Measurements from ENCODE around the gene TACC2. TPM values are rescaled to one million over a fixed set of nuclear protein-coding genes. Genes with fewer than 3 reads are reported as not detected.

The TACC2 gene
- total RNA-seq, 4 donors from 2014 or later = 31.0 to 52.5 (median 42.2) TPM

- no peak for DNase-seq (ENCODE audit: low spot score in 2 of 2)
- Histone ChIP-seq H3K36me3 (peaks cover 0 to 22% (median 4%) of the 10 kb centered on the region in 3 donors), H3K4me1 (peaks cover 0 to 11% (median 0%) of the 10 kb centered on the region in 4 donors), H3K27ac (no peak overlapping the region), H3K9me3 (no peaks in the 10 kb centered on the region), H3K4me3 (no peak overlapping the region), H3K27me3 (no peaks in the 10 kb centered on the region)
- TF ChIP-seq CTCF (IDR thresholded peaks at IDR 0.05) (no peak), POLR2A (IDR thresholded peaks at IDR 0.05) (no peak), EP300 (IDR thresholded peaks at IDR 0.05) (no peak)
- WGBS, 2 donors = 93 to 95% methylated on average over 28 to 30 of the region's 30 CpGs
These were observed 221.7 kb downstream of the TACC2 start for GRCh38 chr10:122210481-122211265.

- Histone ChIP-seq H3K36me3 (peaks cover 0 to 42% (median 4%) of the 10 kb centered on the region in 3 donors), H3K27ac (no peak overlapping the region), H3K4me3 (no peak overlapping the region), H3K27me3 (no peaks in the 10 kb centered on the region), H3K4me1 (peaks cover 0 to 11% (median 0%) of the 10 kb centered on the region in 4 donors), H3K9me3 (no peaks in the 10 kb centered on the region)
- TF ChIP-seq CTCF (IDR thresholded peaks at IDR 0.05) (no peak), EP300 (IDR thresholded peaks at IDR 0.05) (no peak), POLR2A (IDR thresholded peaks at IDR 0.05) (no peak)
- WGBS, 2 donors = 49 to 73% methylated on average over 3 of the region's 3 CpGs
- DNase-seq (ENCODE audit: low spot score in 2 of 2) = no peak
These were observed 224.4 kb downstream of the TACC2 start for GRCh38 chr10:122213364-122213763.

GRCh38 chr10:122213766-122214165, 224.8 kb downstream of the TACC2 start:
- WGBS, 2 donors = 35 to 48% methylated on average over 6 to 7 of the region's 7 CpGs
- no peak for DNase-seq (ENCODE audit: low spot score in 2 of 2)
- peaks cover 0 to 46% (median 4%) of the 10 kb centered on the region in 3 donors for H3K36me3 ChIP-seq

GRCh38 chr10:122216047-122216446, 227.1 kb downstream of the TACC2 start:
- TF ChIP-seq CTCF (IDR thresholded peaks at IDR 0.05) = no peak
- TF ChIP-seq EP300 (IDR thresholded peaks at IDR 0.05) = no peak
- TF ChIP-seq POLR2A (IDR thresholded peaks at IDR 0.05) = no peak
- 93% methylated on average over 2 of the region's 2 CpGs for WGBS, 2 donors

More at GRCh38 chr10:122213766-122214165, 224.8 kb downstream of the TACC2 start:
- no peak overlapping the region for H3K4me3 ChIP-seq
- H3K27ac ChIP-seq = no peak overlapping the region
- TF ChIP-seq EP300 (IDR thresholded peaks at IDR 0.05) (no peak), CTCF (IDR thresholded peaks at IDR 0.05) (peak; percentile 14 to 64 (median 44))
- no peaks in the 10 kb centered on the region for H3K27me3 ChIP-seq
- no peaks in the 10 kb centered on the region for H3K9me3 ChIP-seq
- peaks cover 0 to 11% (median 0%) of the 10 kb centered on the region in 4 donors for H3K4me1 ChIP-seq

GRCh38 chr10:122219340-122219739, 230.4 kb downstream of the TACC2 start:
- WGBS, 2 donors = 92% methylated on average over 6 of the region's 6 CpGs
- TF ChIP-seq CTCF (IDR thresholded peaks at IDR 0.05) (no peak), POLR2A (IDR thresholded peaks at IDR 0.05) (no peak), EP300 (IDR thresholded peaks at IDR 0.05) (no peak)
- no peak for DNase-seq (ENCODE audit: low spot score in 2 of 2)
- peaks cover 0 to 76% (median 0%) of the 10 kb centered on the region in 3 donors for H3K36me3 ChIP-seq
- no peak overlapping the region for H3K4me3 ChIP-seq
- no peaks in the 10 kb centered on the region for H3K27me3 ChIP-seq
- no peaks in the 10 kb centered on the region for H3K4me1 ChIP-seq
- H3K27ac ChIP-seq = no peak overlapping the region
- no peaks in the 10 kb centered on the region for H3K9me3 ChIP-seq

More at GRCh38 chr10:122216047-122216446, 227.1 kb downstream of the TACC2 start:
- H3K27me3 ChIP-seq = no peaks in the 10 kb centered on the region
- no peak overlapping the region for H3K27ac ChIP-seq
- DNase-seq (ENCODE audit: low spot score in 2 of 2) = no peak
- H3K36me3 ChIP-seq = peaks cover 0 to 58% (median 4%) of the 10 kb centered on the region in 3 donors
- no peak overlapping the region for H3K4me3 ChIP-seq
- peaks cover 0 to 11% (median 0%) of the 10 kb centered on the region in 4 donors for H3K4me1 ChIP-seq
- no peaks in the 10 kb centered on the region for H3K9me3 ChIP-seq

All from tibial nerve (tissue), 4 donors.